Measurements from ENCODE around the gene ITGA2.

The ITGA2 gene

GRCh38 chr5:53112909-53113308, 123.8 kb downstream of the ITGA2 start:
- H3K27me3 ChIP-seq (ENCODE audit: control insufficient read depth, insufficient read depth, low read length): no peaks in the 10 kb centered on the region
- H3K4me1 ChIP-seq (ENCODE audit: control insufficient read depth, insufficient read depth, low read length): no peaks in the 10 kb centered on the region
- H3K36me3 ChIP-seq (ENCODE audit: control insufficient read depth, insufficient read depth, low read length): no peaks in the 10 kb centered on the region
- H3K9me3 ChIP-seq (ENCODE audit: control insufficient read depth, insufficient read depth, low read length): no peaks in the 10 kb centered on the region
- no peak overlapping the region for H3K4me3 ChIP-seq (ENCODE audit: low read depth, low read length)
- H3K9ac ChIP-seq (ENCODE audit: low read depth, low read length): no peak overlapping the region

DNA sequence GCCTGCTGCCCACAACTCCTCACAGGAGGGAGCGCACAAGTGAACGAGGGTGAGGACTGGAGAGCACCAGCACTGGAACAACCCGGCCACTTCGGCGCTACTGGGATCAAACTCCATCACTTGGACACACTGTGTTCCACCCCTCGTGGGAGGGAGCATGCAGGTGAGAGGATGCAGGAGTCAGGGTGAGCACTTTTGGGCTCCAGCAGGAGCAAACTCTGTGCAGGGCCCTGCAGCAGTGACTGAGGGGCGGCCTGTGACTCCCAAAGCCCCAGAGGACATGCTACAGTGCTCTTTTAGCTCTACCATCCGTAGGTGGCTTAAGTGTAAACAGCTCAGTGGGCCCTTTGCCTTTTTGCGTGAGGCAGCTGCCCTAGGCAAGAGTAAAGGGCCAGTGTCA, 124.8 kb downstream of the ITGA2 start:
- Histone ChIP-seq H3K9me3 (ENCODE audit: control insufficient read depth, insufficient read depth, low read length) (no peaks in the 10 kb centered on the region), H3K9ac (ENCODE audit: low read depth, low read length) (no peak overlapping the region), H3K4me1 (ENCODE audit: control insufficient read depth, insufficient read depth, low read length) (no peaks in the 10 kb centered on the region), H3K27me3 (ENCODE audit: control insufficient read depth, insufficient read depth, low read length) (no peaks in the 10 kb centered on the region), H3K36me3 (ENCODE audit: control insufficient read depth, insufficient read depth, low read length) (no peaks in the 10 kb centered on the region), H3K4me3 (ENCODE audit: low read depth, low read length) (no peak overlapping the region)

DNA sequence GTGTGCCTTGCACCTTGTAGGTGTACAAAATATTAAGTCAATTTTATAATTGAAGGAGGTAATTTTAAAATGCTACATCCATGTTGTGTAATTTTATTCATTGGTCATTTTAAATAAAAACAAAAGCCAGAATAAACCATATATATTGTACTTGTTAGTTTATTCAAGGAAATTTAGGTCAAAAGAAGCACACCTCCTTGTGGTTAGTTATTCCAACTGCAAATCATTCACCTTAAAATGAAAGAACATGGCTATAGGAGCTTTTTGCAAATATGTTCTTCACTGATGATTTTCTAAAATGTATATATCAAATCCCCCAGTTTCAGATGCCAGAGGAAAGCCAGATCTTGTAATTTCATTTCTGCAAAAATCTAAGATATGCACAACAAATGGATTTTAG, 125.8 kb downstream of the ITGA2 start:
- no peak overlapping the region for H3K9ac ChIP-seq (ENCODE audit: low read depth, low read length)
- no peaks in the 10 kb centered on the region for H3K4me1 ChIP-seq (ENCODE audit: control insufficient read depth, insufficient read depth, low read length)
- H3K4me3 ChIP-seq (ENCODE audit: low read depth, low read length): no peak overlapping the region
- no peaks in the 10 kb centered on the region for H3K27me3 ChIP-seq (ENCODE audit: control insufficient read depth, insufficient read depth, low read length)
- no peaks in the 10 kb centered on the region for H3K9me3 ChIP-seq (ENCODE audit: control insufficient read depth, insufficient read depth, low read length)
- no peaks in the 10 kb centered on the region for H3K36me3 ChIP-seq (ENCODE audit: control insufficient read depth, insufficient read depth, low read length)

DNA sequence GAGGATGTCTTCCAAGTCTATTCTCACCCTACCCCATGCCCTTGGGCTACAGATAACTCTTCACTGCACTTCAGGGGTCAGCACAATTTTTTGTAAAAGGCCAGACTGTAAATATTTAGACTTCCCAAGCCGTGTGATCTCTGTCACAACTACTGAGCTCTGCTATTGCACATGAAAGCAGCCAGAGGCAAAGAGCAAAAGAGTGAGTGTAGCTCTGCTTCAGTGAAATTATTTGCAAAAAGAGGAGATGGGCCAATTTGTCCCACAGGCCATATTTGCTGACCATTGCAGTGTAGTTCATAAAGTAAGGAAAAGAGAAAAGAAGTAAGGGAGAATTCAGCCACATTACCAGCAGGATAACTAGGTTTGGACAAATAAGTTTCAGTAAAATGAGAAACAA, 127.4 kb downstream of the ITGA2 start:
- no peak overlapping the region for H3K4me3 ChIP-seq (ENCODE audit: low read depth, low read length)
- no peaks in the 10 kb centered on the region for H3K27me3 ChIP-seq (ENCODE audit: control insufficient read depth, insufficient read depth, low read length)
- no peak overlapping the region for H3K9ac ChIP-seq (ENCODE audit: low read depth, low read length)
- H3K4me1 ChIP-seq (ENCODE audit: control insufficient read depth, insufficient read depth, low read length): no peaks in the 10 kb centered on the region
- no peaks in the 10 kb centered on the region for H3K9me3 ChIP-seq (ENCODE audit: control insufficient read depth, insufficient read depth, low read length)
- H3K36me3 ChIP-seq (ENCODE audit: control insufficient read depth, insufficient read depth, low read length): no peaks in the 10 kb centered on the region

- no peaks in the 10 kb centered on the region for H3K27me3 ChIP-seq (ENCODE audit: control insufficient read depth, insufficient read depth, low read length)
- no peaks in the 10 kb centered on the region for H3K4me1 ChIP-seq (ENCODE audit: control insufficient read depth, insufficient read depth, low read length)
- H3K9me3 ChIP-seq (ENCODE audit: control insufficient read depth, insufficient read depth, low read length): no peaks in the 10 kb centered on the region
- H3K9ac ChIP-seq (ENCODE audit: low read depth, low read length): no peak overlapping the region
- H3K4me3 ChIP-seq (ENCODE audit: low read depth, low read length): no peak overlapping the region
- H3K36me3 ChIP-seq (ENCODE audit: control insufficient read depth, insufficient read depth, low read length): no peaks in the 10 kb centered on the region
Measured at GRCh38 chr5:53118879-53119278, 129.7 kb downstream of the ITGA2 start.

DNA sequence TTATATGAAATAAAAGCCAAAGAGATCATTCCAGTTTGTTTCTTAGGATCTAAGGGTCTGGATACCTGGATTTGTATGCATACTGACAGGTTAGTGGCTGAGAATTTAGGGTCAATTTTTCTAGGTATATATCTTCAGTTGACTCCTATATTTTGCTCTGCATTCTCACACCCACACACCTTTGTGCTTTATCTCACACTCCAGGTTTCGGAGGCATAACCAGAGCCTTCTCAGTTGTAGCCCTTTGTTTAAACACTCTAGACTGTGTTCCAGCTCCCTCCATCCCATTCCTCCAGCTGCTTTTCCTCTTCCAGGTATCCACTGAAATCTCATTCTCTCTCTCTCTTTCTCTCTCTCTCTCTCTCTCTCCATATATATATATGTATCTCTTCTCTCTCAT, 131.0 kb downstream of the ITGA2 start:
- no peak overlapping the region for H3K9ac ChIP-seq (ENCODE audit: low read depth, low read length)
- no peaks in the 10 kb centered on the region for H3K4me1 ChIP-seq (ENCODE audit: control insufficient read depth, insufficient read depth, low read length)
- H3K36me3 ChIP-seq (ENCODE audit: control insufficient read depth, insufficient read depth, low read length): no peaks in the 10 kb centered on the region
- H3K9me3 ChIP-seq (ENCODE audit: control insufficient read depth, insufficient read depth, low read length): no peaks in the 10 kb centered on the region
- H3K27me3 ChIP-seq (ENCODE audit: control insufficient read depth, insufficient read depth, low read length): no peaks in the 10 kb centered on the region
- no peak overlapping the region for H3K4me3 ChIP-seq (ENCODE audit: low read depth, low read length)

GRCh38 chr5:53123702-53124101, 134.6 kb downstream of the ITGA2 start:
- no peaks in the 10 kb centered on the region for H3K27me3 ChIP-seq (ENCODE audit: control insufficient read depth, insufficient read depth, low read length)
- no peaks in the 10 kb centered on the region for H3K36me3 ChIP-seq (ENCODE audit: control insufficient read depth, insufficient read depth, low read length)
- no peak overlapping the region for H3K4me3 ChIP-seq (ENCODE audit: low read depth, low read length)
- H3K4me1 ChIP-seq (ENCODE audit: control insufficient read depth, insufficient read depth, low read length): no peaks in the 10 kb centered on the region
- no peaks in the 10 kb centered on the region for H3K9me3 ChIP-seq (ENCODE audit: control insufficient read depth, insufficient read depth, low read length)
- H3K9ac ChIP-seq (ENCODE audit: low read depth, low read length): no peak overlapping the region

DNA sequence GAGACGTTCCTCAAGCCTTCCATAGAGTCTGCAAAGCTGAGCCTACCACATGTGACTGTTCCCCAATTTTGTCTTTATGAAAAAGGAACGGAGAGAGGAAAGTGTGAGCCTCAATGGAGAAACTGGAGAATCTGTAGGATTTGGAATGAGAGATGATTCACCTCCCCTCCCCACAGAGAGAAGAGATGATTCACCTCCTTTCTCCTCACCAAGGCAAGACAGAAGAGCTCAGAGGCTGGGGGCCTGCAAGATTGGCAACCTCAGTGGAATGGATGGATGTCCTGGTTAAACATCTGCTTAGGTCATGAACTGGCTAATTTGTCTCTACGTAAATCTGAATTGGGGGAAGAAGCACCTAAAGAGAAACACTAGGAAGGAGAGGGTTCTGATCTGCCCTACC, 137.4 kb downstream of the ITGA2 start:
- Histone ChIP-seq H3K9me3 (ENCODE audit: control insufficient read depth, insufficient read depth, low read length) (no peaks in the 10 kb centered on the region), H3K4me3 (ENCODE audit: low read depth, low read length) (no peak overlapping the region)

DNA sequence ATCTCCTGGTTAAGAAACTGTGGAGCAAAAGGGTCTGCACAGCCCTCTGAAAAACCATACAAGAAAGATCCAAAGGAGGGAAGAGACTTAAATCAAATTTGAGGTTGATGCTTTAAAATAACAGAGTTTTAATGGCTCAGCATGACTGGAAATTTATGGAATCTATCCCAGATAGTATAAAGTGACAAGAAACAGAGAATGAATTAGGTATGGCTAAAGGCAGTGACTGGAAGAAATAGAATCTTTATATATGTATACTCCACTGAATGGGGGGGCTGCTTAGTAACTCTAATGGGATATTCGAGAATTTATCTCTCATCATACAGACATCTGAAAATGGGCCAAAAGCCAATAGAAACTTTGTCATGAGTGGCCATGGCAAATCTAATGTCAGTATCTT, 138.0 kb downstream of the ITGA2 start:
- Histone ChIP-seq H3K4me1 (ENCODE audit: control insufficient read depth, insufficient read depth, low read length) (no peaks in the 10 kb centered on the region), H3K4me3 (ENCODE audit: low read depth, low read length) (no peak overlapping the region), H3K9me3 (ENCODE audit: control insufficient read depth, insufficient read depth, low read length) (no peaks in the 10 kb centered on the region), H3K9ac (ENCODE audit: low read depth, low read length) (no peak overlapping the region), H3K36me3 (ENCODE audit: control insufficient read depth, insufficient read depth, low read length) (no peaks in the 10 kb centered on the region), H3K27me3 (ENCODE audit: control insufficient read depth, insufficient read depth, low read length) (no peaks in the 10 kb centered on the region)

More for the DNA sequence above, 137.4 kb downstream of the ITGA2 start:
- Histone ChIP-seq H3K36me3 (ENCODE audit: control insufficient read depth, insufficient read depth, low read length) (no peaks in the 10 kb centered on the region), H3K27me3 (ENCODE audit: control insufficient read depth, insufficient read depth, low read length) (no peaks in the 10 kb centered on the region), H3K4me1 (ENCODE audit: control insufficient read depth, insufficient read depth, low read length) (no peaks in the 10 kb centered on the region), H3K9ac (ENCODE audit: low read depth, low read length) (no peak overlapping the region)

DNA sequence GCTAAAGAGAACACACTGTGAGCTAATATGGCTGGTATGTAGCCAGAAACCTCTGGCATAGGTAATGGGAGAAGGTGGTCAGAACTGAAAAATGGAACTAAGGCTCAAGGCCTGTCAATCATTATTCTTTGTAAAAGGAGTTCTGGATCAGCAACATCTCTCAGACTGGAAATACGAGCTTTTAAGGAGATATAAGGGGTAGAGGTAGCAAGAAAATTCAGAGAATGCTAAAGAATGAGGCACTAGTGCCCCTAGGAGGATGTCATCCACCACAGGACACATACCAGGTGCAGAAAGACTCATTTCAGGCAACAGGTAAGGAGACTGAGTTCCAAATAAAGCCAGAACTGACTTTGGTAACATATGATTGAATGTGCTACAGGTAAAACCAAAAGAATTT, 139.3 kb downstream of the ITGA2 start:
- H3K9me3 ChIP-seq (ENCODE audit: control insufficient read depth, insufficient read depth, low read length): no peaks in the 10 kb centered on the region
- H3K4me1 ChIP-seq (ENCODE audit: control insufficient read depth, insufficient read depth, low read length): no peaks in the 10 kb centered on the region

GRCh38 chr5:53130266-53130665, 141.1 kb downstream of the ITGA2 start:
- H3K4me3 ChIP-seq (ENCODE audit: low read depth, low read length): no peak overlapping the region
- H3K4me1 ChIP-seq (ENCODE audit: control insufficient read depth, insufficient read depth, low read length): no peaks in the 10 kb centered on the region
- no peaks in the 10 kb centered on the region for H3K9me3 ChIP-seq (ENCODE audit: control insufficient read depth, insufficient read depth, low read length)
- H3K9ac ChIP-seq (ENCODE audit: low read depth, low read length): no peak overlapping the region
- H3K36me3 ChIP-seq (ENCODE audit: control insufficient read depth, insufficient read depth, low read length): no peaks in the 10 kb centered on the region
- no peaks in the 10 kb centered on the region for H3K27me3 ChIP-seq (ENCODE audit: control insufficient read depth, insufficient read depth, low read length)

More for the DNA sequence above, 139.3 kb downstream of the ITGA2 start:
- Histone ChIP-seq H3K4me3 (ENCODE audit: low read depth, low read length) (no peak overlapping the region), H3K9ac (ENCODE audit: low read depth, low read length) (no peak overlapping the region), H3K36me3 (ENCODE audit: control insufficient read depth, insufficient read depth, low read length) (no peaks in the 10 kb centered on the region), H3K27me3 (ENCODE audit: control insufficient read depth, insufficient read depth, low read length) (no peaks in the 10 kb centered on the region)

GRCh38 chr5:53133020-53133419, 143.9 kb downstream of the ITGA2 start:
- H3K9ac ChIP-seq (ENCODE audit: low read depth, low read length): no peak overlapping the region
- no peaks in the 10 kb centered on the region for H3K9me3 ChIP-seq (ENCODE audit: control insufficient read depth, insufficient read depth, low read length)
- H3K4me1 ChIP-seq (ENCODE audit: control insufficient read depth, insufficient read depth, low read length): no peaks in the 10 kb centered on the region
- no peaks in the 10 kb centered on the region for H3K36me3 ChIP-seq (ENCODE audit: control insufficient read depth, insufficient read depth, low read length)
- H3K27me3 ChIP-seq (ENCODE audit: control insufficient read depth, insufficient read depth, low read length): no peaks in the 10 kb centered on the region
- H3K4me3 ChIP-seq (ENCODE audit: low read depth, low read length): no peak overlapping the region

Data from iPS-15b (cell line).